Measurements from ENCODE around the gene LMBR1.

LMBR1 gene

GRCh38 chr7:156811706-156812105 is 81.3 kb downstream of the LMBR1 start:
- TF ChIP-seq REST (IDR thresholded peaks at IDR 0.05; ENCODE audit: insufficient read depth in 1 of 2, low read depth in 2 of 2, low read length in 2 of 2), result no peak
- no peak for TF ChIP-seq TAF1 (IDR thresholded peaks at IDR 0.05; ENCODE audit: borderline replicate concordance, insufficient read depth, low read length)
- TF ChIP-seq POLR2AphosphoS5 (IDR thresholded peaks at IDR 0.05; ENCODE audit: low read depth, low read length), result no peak
- TF ChIP-seq FOXP2 (optimal IDR thresholded peaks at IDR 0.05; ENCODE audit: borderline replicate concordance, extremely low read depth, extremely low read length, insufficient read depth), result no peak
- no peak for TF ChIP-seq SIN3A (IDR thresholded peaks at IDR 0.05; ENCODE audit: borderline replicate concordance, insufficient read depth, low read length)

- TF ChIP-seq REST (IDR thresholded peaks at IDR 0.05; ENCODE audit: insufficient read depth in 1 of 2, low read depth in 2 of 2, low read length in 2 of 2), result no peak
- no peak for TF ChIP-seq SIN3A (IDR thresholded peaks at IDR 0.05; ENCODE audit: borderline replicate concordance, insufficient read depth, low read length)
- no peak for TF ChIP-seq POLR2AphosphoS5 (IDR thresholded peaks at IDR 0.05; ENCODE audit: low read depth, low read length)
These were observed 90.8 kb downstream of the LMBR1 start for GRCh38 chr7:156802214-156802613.

GRCh38 chr7:156795415-156795814 is 97.6 kb downstream of the LMBR1 start:
- TF ChIP-seq POLR2AphosphoS5 (IDR thresholded peaks at IDR 0.05; ENCODE audit: low read depth, low read length) (no peak), REST (IDR thresholded peaks at IDR 0.05; ENCODE audit: insufficient read depth in 1 of 2, low read depth in 2 of 2, low read length in 2 of 2) (no peak), FOXP2 (optimal IDR thresholded peaks at IDR 0.05; ENCODE audit: borderline replicate concordance, extremely low read depth, extremely low read length, insufficient read depth) (no peak), SIN3A (IDR thresholded peaks at IDR 0.05; ENCODE audit: borderline replicate concordance, insufficient read depth, low read length) (no peak), TAF1 (IDR thresholded peaks at IDR 0.05; ENCODE audit: borderline replicate concordance, insufficient read depth, low read length) (no peak)

- TF ChIP-seq FOXP2 (optimal IDR thresholded peaks at IDR 0.05; ENCODE audit: borderline replicate concordance, extremely low read depth, extremely low read length, insufficient read depth), result no peak
- no peak for TF ChIP-seq SIN3A (IDR thresholded peaks at IDR 0.05; ENCODE audit: borderline replicate concordance, insufficient read depth, low read length)
- no peak for TF ChIP-seq REST (IDR thresholded peaks at IDR 0.05; ENCODE audit: insufficient read depth in 1 of 2, low read depth in 2 of 2, low read length in 2 of 2)
These were observed 99.6 kb downstream of the LMBR1 start for GRCh38 chr7:156793334-156793733.

GRCh38 chr7:156792611-156793010 is 100.4 kb downstream of the LMBR1 start:
- no peak for TF ChIP-seq POLR2AphosphoS5 (IDR thresholded peaks at IDR 0.05; ENCODE audit: low read depth, low read length)
- no peak for TF ChIP-seq TAF1 (IDR thresholded peaks at IDR 0.05; ENCODE audit: borderline replicate concordance, insufficient read depth, low read length)
- no peak for TF ChIP-seq REST (IDR thresholded peaks at IDR 0.05; ENCODE audit: insufficient read depth in 1 of 2, low read depth in 2 of 2, low read length in 2 of 2)
- no peak for TF ChIP-seq SIN3A (IDR thresholded peaks at IDR 0.05; ENCODE audit: borderline replicate concordance, insufficient read depth, low read length)
- TF ChIP-seq FOXP2 (optimal IDR thresholded peaks at IDR 0.05; ENCODE audit: borderline replicate concordance, extremely low read depth, extremely low read length, insufficient read depth), result no peak

Measured in PFSK-1 (cell line).